Measurements from ENCODE around the gene SNAI3. TPM values are rescaled to one million over a fixed set of nuclear protein-coding genes. Genes with fewer than 3 reads are reported as not detected.
A peak's percentile ranks its signal among the peaks of the same experiment; 100 is the strongest.

SNAI3 gene
- total and polyA plus RNA-seq, 9 of the 15 experiments (the other 6 are each of a cell fraction or from before 2014, with no cell fraction given): 0.04 to 4.1 (median 0.80) TPM; not detected in 1

- TF ChIP-seq BHLHE40 (IDR thresholded peaks at IDR 0.05; ENCODE audit: low read length) (peak; percentile 63), RBFOX2 (IDR thresholded peaks at IDR 0.05; ENCODE audit: low read depth, low read length) (peak; percentile 81), ZNF511 (CRISPR knock-in tag; IDR thresholded peaks at IDR 0.05) (0 out of 2 replicates have a peak, but pooled peaks have one; percentile 58), PRPF4 (IDR thresholded peaks at IDR 0.05; ENCODE audit: insufficient read depth, low read depth, low read length, poor library complexity, severe bottlenecking) (peak; percentile 49), FOSL1 (tag; conservative IDR thresholded peaks at IDR 0.05) (peak; percentile 76), SAP30 (IDR thresholded peaks at IDR 0.05; ENCODE audit: borderline replicate concordance, insufficient read depth, low read depth, low read length, poor library complexity, severe bottlenecking) (peak; percentile 100), IRF2 (CRISPR knock-in tag; IDR thresholded peaks at IDR 0.05) (peak; percentile 31; the same call in 1 of the 2 replicates), RB1 (IDR thresholded peaks at IDR 0.05; ENCODE audit: low read depth) (peak; percentile 98), HMGXB4 (CRISPR knock-in tag; IDR thresholded peaks at IDR 0.05) (no peak; the same call in 1 of the 2 replicates), SMAD3 (CRISPR knock-in tag; conservative IDR thresholded peaks at IDR 0.05) (no peak), TCF7 (IDR thresholded peaks at IDR 0.05; ENCODE audit: borderline replicate concordance) (peak; percentile 79; the same call in 1 of the 2 replicates), E2F3 (CRISPR knock-in tag; IDR thresholded peaks at IDR 0.05) (peak; percentile 87; the same call in 1 of the 2 replicates), ZNF707 (CRISPR knock-in tag; conservative IDR thresholded peaks at IDR 0.05) (no peak), ATF3 (IDR thresholded peaks at IDR 0.05) (peak; percentile 90), ATF3 (CRISPR knock-in tag; conservative IDR thresholded peaks at IDR 0.05) (no peak), CREB3L1 (IDR thresholded peaks at IDR 0.05; ENCODE audit: borderline replicate concordance, low read depth) (peak; percentile 90), MXD1 (CRISPR knock-in tag; IDR thresholded peaks at IDR 0.05; ENCODE audit: borderline replicate concordance, poor library complexity, severe bottlenecking) (peak; percentile 99), ZNF639 (CRISPR knock-in tag; conservative IDR thresholded peaks at IDR 0.05 in 1 of 2, IDR thresholded peaks at IDR 0.05 in 1 of 2) (peak in 1 of 2 experiments; percentile 90; a peak in 3 of 4 replicates), DMBX1 (CRISPR knock-in tag; IDR thresholded peaks at IDR 0.05; ENCODE audit: borderline replicate concordance) (peak; percentile 50; the same call in 1 of the 2 replicates)
Measured at GRCh38 chr16:88706229-88706964, 20.1 kb upstream of the SNAI3 start, which contains the start of the genes CTU2 and RNF166 (continued).

Measured in K562 (cell line).